T-helper 2 cell treated with Interferon-gamma antibody and Interleukin-4, amounts not matched to agents 100 ng/mL and 5 ng/mL, for 36 hours (primary cell): ENCODE results near the gene CSF2. TPM values are rescaled to one million over a fixed set of nuclear protein-coding genes. Genes with fewer than 3 reads are reported as not detected.

Experiments used
- total RNA-seq: library from RNA; stranded (reverse); gene quantifications from 2 replicates; pipeline ENCODE4 v1.2.3, GENCODE V29; 2022

Gene CSF2
- total RNA-seq, 1 donor from 2014 or later, result 54.1 TPM

Other genes starting within 250 kb of the CSF2 start
- gene MEIKIN, start 128.1 kb upstream of the CSF2 start, total RNA-seq, result not detected in 2 replicates
- 10.2 and 10.6 TPM in 2 replicates for gene ACSL6, start 62.1 kb upstream of the CSF2 start, total RNA-seq
- 0.82 TPM in 2 replicates for gene IL3, start 13.1 kb upstream of the CSF2 start, total RNA-seq
- gene P4HA2, start 154.1 kb downstream of the CSF2 start, total RNA-seq, result 14.6 and 16.8 TPM in 2 replicates
- 0.23 and 0.45 TPM in 2 replicates for gene PDLIM4, start 183.9 kb downstream of the CSF2 start, total RNA-seq
- gene SLC22A4, start 220.6 kb downstream of the CSF2 start, total RNA-seq, result 0.25 and 0.30 TPM in 2 replicates